Caco-2 (cell line): ENCODE results near the gene SOS1. TPM values are rescaled to one million over a fixed set of nuclear protein-coding genes. Genes with fewer than 3 reads are reported as not detected.

ENCODE experiments used
- BruUV-seq: library from RNA; stranded (reverse); fragments of 400-500 nt; replicated peaks from 2 replicates; lab custom pipeline; 2021; lab: Mats Ljungman, UMichigan
- CTCF ChIA-PET: fragments of 300-600 bp; sonication (Branson Sonifier 250); formaldehyde crosslinking; loops from one replicate; lab custom pipeline; 2022; ENCODE audit warnings: antibody characterized with exemption; lab: Charles Lee
- POLR2A ChIA-PET: fragments of 300-600 bp; sonication (Branson Sonifier 250); formaldehyde crosslinking; loops from one replicate; lab custom pipeline; 2022; ENCODE audit warnings: antibody characterized with exemption; lab: Charles Lee
- DNase-seq, 2 experiments: peaks; one replicate each; pipeline versions ENCODE4 v3.0.0 to v3.0.0-alpha.2; 2020 to 2022
- H3K27me3 ChIP-seq: replicated peaks from 2 replicates; pipeline ENCODE4 v1.6.0; 2011; ENCODE audit warnings: low read length; ENCODE audit not compliant: control insufficient read depth, insufficient read depth
- H3K36me3 ChIP-seq: 2 replicates; pipeline ENCODE4 v1.5.1; 2011; ENCODE audit warnings: low read length; ENCODE audit not compliant: control insufficient read depth, insufficient read depth
- H3K4me1 ChIP-seq: fragments of 250-450 bp; sonication (Bioruptor Pico); 2 replicates; pipeline ENCODE4 v1.5.1; 2020; ENCODE audit warnings: mild to moderate bottlenecking
- H3K4me3 ChIP-seq: 2 replicates; pipeline ENCODE4 v1.5.1; 2011; ENCODE audit warnings: low read depth, mild to moderate bottlenecking, control low read depth, low read length
- H3K9me3 ChIP-seq: fragments of 250-450 bp; sonication (Bioruptor Pico); 2 replicates; pipeline ENCODE4 v1.5.1; 2020; ENCODE audit warnings: mild to moderate bottlenecking, moderate library complexity
- H3K27ac Mint-ChIP-seq: one replicate; pipeline ENCODE4 v1.8.0; 2022; ENCODE audit warnings: mixed read lengths; ENCODE audit not compliant: unreplicated experiment
- H3K27me3 Mint-ChIP-seq: one replicate; pipeline ENCODE4 v1.8.0; 2022; ENCODE audit warnings: mixed read lengths; ENCODE audit not compliant: insufficient read depth, unreplicated experiment
- H3K36me3 Mint-ChIP-seq: one replicate; pipeline ENCODE4 v1.8.0; 2022; ENCODE audit warnings: mild to moderate bottlenecking, mixed read lengths; ENCODE audit not compliant: insufficient read depth, unreplicated experiment
- H3K4me1 Mint-ChIP-seq: one replicate; pipeline ENCODE4 v1.8.0; 2022; ENCODE audit warnings: low read depth, mixed read lengths; ENCODE audit not compliant: unreplicated experiment
- H3K4me3 Mint-ChIP-seq: one replicate; pipeline ENCODE4 v1.8.0; 2022; ENCODE audit warnings: mild to moderate bottlenecking, moderate library complexity, mixed read lengths; ENCODE audit not compliant: unreplicated experiment
- H3K9me3 Mint-ChIP-seq: one replicate; pipeline ENCODE4 v1.8.0; 2022; ENCODE audit warnings: mixed read lengths; ENCODE audit not compliant: unreplicated experiment
- intact Hi-C: fragments of 100-400 bp; cut with micrococcal nuclease; formaldehyde crosslinking; loops from one replicate; pipeline ENCODE4 v1.10.0; 2022; ENCODE audit not compliant: unreplicated experiment
- total RNA-seq: library from RNA; stranded (reverse); gene quantifications from 2 replicates; pipeline ENCODE4 v1.2.3, GENCODE V29; 2022
- TF ChIP-seq, protein P1 (sequence below), 2 experiments: fragments of 200-600 bp in 1 of 2; IDR thresholded peaks; 1 replicate in 1 of 2; 2 replicates in 1 of 2; pipeline versions ENCODE4 v1.5.1 to v1.8.0; 2011 to 2022; ENCODE audit warnings: antibody characterized with exemption in 1 of 2, control low read depth in 1 of 2, inconsistent platforms in 1 of 2, low read depth in 1 of 2, low read length in 1 of 2, mild to moderate bottlenecking in 1 of 2, moderate library complexity in 1 of 2; ENCODE audit not compliant: insufficient read depth in 1 of 2, severe bottlenecking in 1 of 2, unreplicated experiment in 1 of 2

Gene SOS1
- total RNA-seq, 1 experiment from 2014 or later, result 49.7 TPM

DNA sequence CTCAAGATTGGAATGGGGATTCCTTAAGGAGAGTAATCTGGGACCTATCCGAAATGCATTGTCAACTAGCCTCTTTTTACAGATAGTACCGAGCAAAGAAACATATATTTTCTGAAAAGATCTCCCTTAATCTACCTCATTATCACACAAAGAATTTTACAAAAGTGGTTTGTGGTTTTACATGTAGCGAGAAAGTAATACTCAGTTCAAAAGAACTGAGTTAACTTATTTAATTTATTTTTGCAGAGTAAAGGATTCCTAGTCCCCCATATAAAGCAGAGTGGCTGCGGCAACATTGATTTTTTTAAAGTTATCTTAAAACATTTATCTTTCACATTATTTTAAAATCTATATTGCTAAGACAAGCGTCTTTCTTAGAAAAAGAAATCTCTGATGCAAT, 15.9 kb upstream of the SOS1 start:
- ChIA-PET CTCF (no interaction called here), POLR2A (no interaction called here)
- Mint-ChIP-seq H3K36me3 (no peaks in the 10 kb centered on the region), H3K4me3 (no peak overlapping the region), H3K27me3 (no peaks in the 10 kb centered on the region), H3K27ac (no peak overlapping the region), H3K4me1 (peaks cover 17% of the 10 kb centered on the region), H3K9me3 (no peaks in the 10 kb centered on the region)
- Histone ChIP-seq H3K4me3 (no peak overlapping the region), H3K4me1 (peaks cover 23% of the 10 kb centered on the region), H3K27me3 (no peaks in the 10 kb centered on the region), H3K36me3 (no peaks in the 10 kb centered on the region), H3K9me3 (no peaks in the 10 kb centered on the region)
- intact Hi-C loops, result no loop called here
- no peak for DNase-seq
- TF ChIP-seq, protein P1, sequence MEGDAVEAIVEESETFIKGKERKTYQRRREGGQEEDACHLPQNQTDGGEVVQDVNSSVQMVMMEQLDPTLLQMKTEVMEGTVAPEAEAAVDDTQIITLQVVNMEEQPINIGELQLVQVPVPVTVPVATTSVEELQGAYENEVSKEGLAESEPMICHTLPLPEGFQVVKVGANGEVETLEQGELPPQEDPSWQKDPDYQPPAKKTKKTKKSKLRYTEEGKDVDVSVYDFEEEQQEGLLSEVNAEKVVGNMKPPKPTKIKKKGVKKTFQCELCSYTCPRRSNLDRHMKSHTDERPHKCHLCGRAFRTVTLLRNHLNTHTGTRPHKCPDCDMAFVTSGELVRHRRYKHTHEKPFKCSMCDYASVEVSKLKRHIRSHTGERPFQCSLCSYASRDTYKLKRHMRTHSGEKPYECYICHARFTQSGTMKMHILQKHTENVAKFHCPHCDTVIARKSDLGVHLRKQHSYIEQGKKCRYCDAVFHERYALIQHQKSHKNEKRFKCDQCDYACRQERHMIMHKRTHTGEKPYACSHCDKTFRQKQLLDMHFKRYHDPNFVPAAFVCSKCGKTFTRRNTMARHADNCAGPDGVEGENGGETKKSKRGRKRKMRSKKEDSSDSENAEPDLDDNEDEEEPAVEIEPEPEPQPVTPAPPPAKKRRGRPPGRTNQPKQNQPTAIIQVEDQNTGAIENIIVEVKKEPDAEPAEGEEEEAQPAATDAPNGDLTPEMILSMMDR (IDR thresholded peaks at IDR 0.05; ENCODE audit: insufficient read depth in 1 of 2, low read depth in 1 of 2, low read length in 1 of 2, severe bottlenecking in 1 of 2, unreplicated experiment in 1 of 2), result no peak
- BruUV-seq, result no TSS peak

DNA sequence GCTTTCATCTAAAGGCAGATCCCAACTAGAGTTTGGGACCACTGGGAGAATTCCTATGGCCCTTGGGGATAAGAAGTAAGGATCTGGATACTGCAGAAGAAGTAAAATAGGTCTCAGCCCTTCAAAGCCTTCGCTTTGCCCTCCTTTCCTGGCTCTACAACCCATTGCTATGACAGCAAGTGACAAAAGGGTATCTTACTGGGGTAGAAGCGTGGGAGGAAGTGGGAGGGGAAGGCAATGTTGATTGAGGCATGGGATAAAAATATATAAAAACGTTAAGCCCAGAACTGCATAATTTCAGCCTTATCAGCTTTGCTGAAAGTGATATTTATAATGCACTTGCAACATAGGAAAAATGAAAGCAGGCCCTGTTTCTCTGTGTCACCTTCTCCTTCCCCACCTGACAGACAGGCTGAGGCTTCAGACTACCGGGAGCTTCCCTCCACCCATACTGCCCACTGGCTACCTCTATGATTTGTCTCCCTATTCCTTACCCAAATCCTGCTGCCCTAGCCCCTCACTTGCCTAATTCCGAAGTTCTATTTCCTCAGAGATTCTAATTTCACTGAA, 14.9 kb upstream of the SOS1 start:
- ChIA-PET CTCF (no interaction called here), POLR2A (no interaction called here)
- Mint-ChIP-seq H3K27me3 (no peaks in the 10 kb centered on the region), H3K9me3 (no peaks in the 10 kb centered on the region), H3K27ac (no peak overlapping the region), H3K4me3 (no peak overlapping the region), H3K4me1 (peaks cover 17% of the 10 kb centered on the region), H3K36me3 (no peaks in the 10 kb centered on the region)
- Histone ChIP-seq H3K4me1 (peaks cover 23% of the 10 kb centered on the region), H3K9me3 (no peaks in the 10 kb centered on the region), H3K4me3 (no peak overlapping the region), H3K27me3 (no peaks in the 10 kb centered on the region), H3K36me3 (no peaks in the 10 kb centered on the region)
- intact Hi-C loops, result no loop called here
- TF ChIP-seq, protein P1 (IDR thresholded peaks at IDR 0.05; ENCODE audit: insufficient read depth in 1 of 2, low read depth in 1 of 2, low read length in 1 of 2, severe bottlenecking in 1 of 2, unreplicated experiment in 1 of 2), result no peak
- no TSS peak for BruUV-seq
- no peak for DNase-seq

GRCh38 chr2:39133215-39133851, 12.5 kb upstream of the SOS1 start:
- no peaks in the 10 kb centered on the region for H3K9me3 Mint-ChIP-seq
- no peak overlapping the region for H3K4me3 Mint-ChIP-seq
- Histone ChIP-seq H3K36me3 (no peaks in the 10 kb centered on the region), H3K9me3 (no peaks in the 10 kb centered on the region), H3K27me3 (no peaks in the 10 kb centered on the region), H3K4me3 (no peak overlapping the region), H3K4me1 (peaks cover 4% of the 10 kb centered on the region; the same call in 1 of the 2 replicates)
- no peak overlapping the region for H3K27ac Mint-ChIP-seq
- BruUV-seq, result no TSS peak
- POLR2A ChIA-PET, result no interaction called here
- peaks cover 6% of the 10 kb centered on the region for H3K4me1 Mint-ChIP-seq
- TF ChIP-seq, protein P1 (IDR thresholded peaks at IDR 0.05; ENCODE audit: insufficient read depth in 1 of 2, low read depth in 1 of 2, low read length in 1 of 2, severe bottlenecking in 1 of 2, unreplicated experiment in 1 of 2), result no peak
- H3K27me3 Mint-ChIP-seq, result no peaks in the 10 kb centered on the region
- CTCF ChIA-PET, result no interaction called here
- H3K36me3 Mint-ChIP-seq, result no peaks in the 10 kb centered on the region
- DNase-seq, result no peak
- intact Hi-C loops, result no loop called here
